ENCODE results near the gene VIT. TPM values are rescaled to one million over a fixed set of nuclear protein-coding genes. Genes with fewer than 3 reads are reported as not detected.

The VIT gene
- total RNA-seq, 4 donors from 2014 or later: 48.2 to 135 (median 93.4) TPM

DNA sequence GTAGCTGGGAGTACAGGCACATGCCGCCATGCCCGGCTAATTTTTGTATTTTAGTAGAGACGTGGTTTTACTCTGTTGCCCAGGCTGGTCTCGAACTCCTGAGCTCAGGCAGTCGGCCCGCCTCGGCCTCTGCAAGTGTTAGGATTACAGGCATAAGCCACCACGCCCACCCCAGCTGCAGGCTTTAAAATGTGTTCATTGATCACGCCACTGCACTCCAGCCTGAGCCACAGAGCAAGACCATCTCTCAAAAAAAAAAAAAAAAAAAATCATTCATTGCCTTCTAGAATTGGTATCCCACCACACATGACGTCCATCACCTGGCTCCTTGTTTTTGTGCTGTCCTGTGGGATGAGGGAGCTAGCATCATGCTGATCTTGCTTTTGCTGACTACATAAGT lies 127.4 kb downstream of the VIT start:
- TF ChIP-seq, protein P1, sequence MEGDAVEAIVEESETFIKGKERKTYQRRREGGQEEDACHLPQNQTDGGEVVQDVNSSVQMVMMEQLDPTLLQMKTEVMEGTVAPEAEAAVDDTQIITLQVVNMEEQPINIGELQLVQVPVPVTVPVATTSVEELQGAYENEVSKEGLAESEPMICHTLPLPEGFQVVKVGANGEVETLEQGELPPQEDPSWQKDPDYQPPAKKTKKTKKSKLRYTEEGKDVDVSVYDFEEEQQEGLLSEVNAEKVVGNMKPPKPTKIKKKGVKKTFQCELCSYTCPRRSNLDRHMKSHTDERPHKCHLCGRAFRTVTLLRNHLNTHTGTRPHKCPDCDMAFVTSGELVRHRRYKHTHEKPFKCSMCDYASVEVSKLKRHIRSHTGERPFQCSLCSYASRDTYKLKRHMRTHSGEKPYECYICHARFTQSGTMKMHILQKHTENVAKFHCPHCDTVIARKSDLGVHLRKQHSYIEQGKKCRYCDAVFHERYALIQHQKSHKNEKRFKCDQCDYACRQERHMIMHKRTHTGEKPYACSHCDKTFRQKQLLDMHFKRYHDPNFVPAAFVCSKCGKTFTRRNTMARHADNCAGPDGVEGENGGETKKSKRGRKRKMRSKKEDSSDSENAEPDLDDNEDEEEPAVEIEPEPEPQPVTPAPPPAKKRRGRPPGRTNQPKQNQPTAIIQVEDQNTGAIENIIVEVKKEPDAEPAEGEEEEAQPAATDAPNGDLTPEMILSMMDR (IDR thresholded peaks at IDR 0.05; ENCODE audit: low read depth): no peak

DNA sequence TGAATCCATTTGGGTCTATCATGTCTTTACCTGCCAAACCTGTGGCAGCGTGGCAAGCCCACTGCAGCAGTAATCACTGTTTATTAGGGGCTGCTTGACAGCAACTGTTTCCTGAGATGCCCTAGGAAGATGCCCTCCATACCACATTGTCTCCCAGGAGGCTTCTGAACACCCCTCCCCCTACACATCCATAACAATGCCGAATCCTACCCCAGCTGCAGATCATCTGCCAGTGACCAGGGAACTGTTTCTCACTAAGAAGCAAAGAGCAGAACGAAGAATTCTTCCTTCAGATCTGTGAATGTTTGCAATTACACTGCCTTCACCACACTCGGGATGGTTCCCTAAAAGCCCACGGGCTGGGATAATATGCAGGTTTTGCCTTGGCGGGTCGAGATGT lies 127.8 kb downstream of the VIT start:
- TF ChIP-seq, protein P1 (IDR thresholded peaks at IDR 0.05; ENCODE audit: low read depth): no peak

DNA sequence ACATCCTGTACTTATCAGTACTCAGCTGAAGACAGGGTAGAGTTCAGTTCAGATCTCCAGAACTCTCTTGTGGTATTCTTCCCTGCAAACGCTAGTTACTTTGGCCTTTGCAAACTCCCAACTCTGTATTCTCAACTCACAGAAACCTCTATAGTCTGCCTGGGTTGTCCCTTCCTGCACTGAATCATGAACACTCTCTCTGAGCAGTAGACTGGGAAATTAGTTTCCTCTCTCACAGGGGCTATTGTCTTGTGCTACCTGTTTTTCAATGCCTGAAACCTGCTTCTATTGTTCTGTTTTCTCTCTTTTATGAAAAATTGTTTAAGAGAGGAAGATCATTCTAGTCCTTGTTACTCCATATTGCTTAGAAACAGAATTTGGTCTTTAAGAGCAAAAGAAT lies 134.7 kb downstream of the VIT start:
- TF ChIP-seq, protein P1 (IDR thresholded peaks at IDR 0.05; ENCODE audit: low read depth): no peak

DNA sequence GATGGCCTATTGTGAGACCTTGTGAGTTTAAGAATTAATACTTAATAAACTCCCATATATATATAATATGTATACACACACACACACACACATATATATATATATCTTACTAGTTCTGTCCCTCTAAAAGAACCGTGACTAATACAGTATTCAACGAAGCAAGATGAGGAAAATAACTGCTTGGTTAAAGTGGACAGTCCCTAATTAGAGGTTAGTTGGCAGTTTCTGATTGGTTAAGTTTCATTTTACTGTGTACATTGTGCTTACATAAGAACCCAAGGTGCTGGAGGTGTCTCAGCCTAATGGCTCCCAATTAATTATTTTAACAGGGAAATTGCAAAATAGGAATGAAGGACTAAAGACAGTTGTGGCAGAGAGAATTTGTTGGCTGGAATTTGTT lies 137.7 kb downstream of the VIT start:
- TF ChIP-seq, protein P1 (IDR thresholded peaks at IDR 0.05; ENCODE audit: low read depth): no peak

DNA sequence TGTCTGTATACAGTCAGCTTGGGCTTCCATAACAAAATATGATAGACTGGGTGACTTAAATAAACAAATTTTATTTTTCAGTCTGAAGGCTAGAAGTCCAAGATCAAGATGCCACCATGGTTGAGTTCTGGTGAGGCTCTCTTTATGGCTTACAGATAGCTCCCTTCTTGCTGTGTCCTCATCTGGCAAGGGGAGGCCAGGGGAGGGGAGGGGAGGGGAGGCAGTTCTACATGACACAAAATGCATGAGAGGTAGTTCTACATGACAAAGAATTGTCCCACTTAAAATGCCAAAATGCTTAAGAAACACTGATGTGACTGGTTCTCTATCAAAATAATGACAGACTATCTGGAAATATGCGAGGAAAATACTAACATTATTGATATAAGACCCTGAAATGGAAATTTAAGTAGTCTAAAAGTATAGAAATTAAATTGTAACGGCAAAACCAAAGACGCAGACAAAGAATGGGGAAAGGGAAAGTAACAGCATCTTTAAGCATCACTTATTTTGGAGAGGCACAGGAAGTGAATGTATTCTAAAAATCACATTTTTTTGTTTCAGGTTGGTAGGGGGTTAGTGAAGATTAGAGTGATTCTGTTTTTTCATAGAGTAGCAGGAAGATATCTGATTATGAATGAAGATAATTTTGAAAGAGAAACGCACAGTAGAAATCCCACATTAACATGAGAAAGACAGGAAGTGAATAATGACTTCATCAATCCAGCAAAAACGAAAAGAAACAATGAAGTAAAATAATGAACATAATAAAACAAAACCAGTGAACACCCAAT lies 138.4 kb downstream of the VIT start:
- TF ChIP-seq, protein P1 (IDR thresholded peaks at IDR 0.05; ENCODE audit: low read depth): no peak

DNA sequence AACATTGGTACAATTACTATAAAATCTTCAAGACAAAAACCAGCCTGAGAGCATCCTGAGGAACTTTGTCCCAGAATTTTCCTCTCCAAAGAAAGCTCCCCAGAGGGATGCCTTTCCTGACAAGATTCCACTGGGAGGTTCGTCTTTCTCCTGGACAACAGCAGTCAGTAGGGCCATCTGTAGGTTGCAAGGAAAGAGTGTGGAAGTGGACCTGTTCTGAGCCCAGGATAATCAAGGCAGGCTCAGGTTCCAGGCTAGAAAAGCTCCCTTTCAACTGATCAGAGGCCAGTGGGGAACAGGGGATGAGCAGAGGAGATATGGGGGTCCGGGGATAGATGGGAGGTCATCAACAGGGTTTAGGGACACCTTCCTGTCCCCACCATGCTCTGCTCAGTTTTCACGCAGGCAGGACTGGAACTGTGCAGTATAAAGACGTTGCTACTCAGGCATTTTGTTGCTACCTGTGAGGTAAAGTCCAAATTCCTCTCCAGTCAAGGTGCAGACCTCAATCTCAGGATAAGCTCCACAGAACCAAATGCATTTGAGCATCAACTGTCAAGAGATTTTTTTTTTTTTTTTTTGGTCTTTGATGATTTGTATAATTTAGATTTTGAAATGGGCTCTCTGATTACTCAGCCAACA lies 143.6 kb downstream of the VIT start:
- TF ChIP-seq, protein P1 (IDR thresholded peaks at IDR 0.05; ENCODE audit: low read depth): no peak

DNA sequence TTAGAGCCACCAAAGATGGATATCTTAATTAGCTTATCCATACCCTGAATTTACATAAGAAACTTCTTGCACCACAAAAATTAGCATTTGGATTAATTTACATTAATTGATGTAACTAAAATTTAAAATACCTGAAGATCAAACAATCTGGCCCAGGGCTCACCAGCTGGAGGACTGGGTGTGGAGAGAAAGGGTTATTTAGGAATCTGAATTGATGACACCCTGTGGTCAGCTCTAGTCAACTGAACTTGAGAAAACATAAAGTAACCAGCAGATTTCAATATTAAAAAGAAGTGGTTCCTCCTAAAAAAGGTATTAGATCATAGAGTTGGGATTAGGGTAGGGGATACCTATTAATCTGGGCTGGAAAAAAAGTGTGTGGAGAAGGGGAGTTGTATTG lies 147.3 kb downstream of the VIT start:
- TF ChIP-seq, protein P1 (IDR thresholded peaks at IDR 0.05; ENCODE audit: low read depth): no peak
